ENCODE data around the gene RNU1-2.

- no peak for TF ChIP-seq CTCF (IDR thresholded peaks at IDR 0.05; ENCODE audit: low read depth, low read length, poor library complexity, severe bottlenecking)
- TF ChIP-seq EZH2phosphoT487 (IDR thresholded peaks at IDR 0.05; ENCODE audit: borderline replicate concordance, low read length), result no peak
These were observed 25.2 kb downstream of the RNU1-2 start for GRCh38 chr1:16920951-16921350.

All from DOHH2 (cell line).